Gastrocnemius medialis (tissue), 4 donors: ENCODE data around the gene HS3ST5.

Experiments used
- CTCF ChIP-seq, 5 experiments: fragments of 450-650 bp in 3 of 5; fragments of 200-600 bp in 2 of 5; sonication (generic) in 2 of 5; IDR thresholded peaks in 4 of 5; conservative IDR thresholded peaks in 1 of 5; 1 replicate in 4 of 5; 2 replicates in 1 of 5; pipeline ENCODE4 v1.5.1; 2016 to 2019; ENCODE audit warnings: antibody characterized with exemption in 5 of 5, mild to moderate bottlenecking in 3 of 5, moderate library complexity in 3 of 5
- POLR2A ChIP-seq, 2 donors: fragments of 450-650 bp; IDR thresholded peaks; one replicate each; pipeline ENCODE4 v1.6.1; 2017; ENCODE audit warnings: antibody characterized with exemption in 2 of 2, mild to moderate bottlenecking in 2 of 2, moderate library complexity in 2 of 2

GRCh38 chr6:114133816-114134215, 209.0 kb downstream of the HS3ST5 start:
- no peak for TF ChIP-seq CTCF (IDR thresholded peaks at IDR 0.05 in 4 of 5, conservative IDR thresholded peaks at IDR 0.05 in 1 of 5)
- no peak for TF ChIP-seq POLR2A (IDR thresholded peaks at IDR 0.05)
